Measurements from ENCODE around the gene ZNF330. TPM values are rescaled to one million over a fixed set of nuclear protein-coding genes. Genes with fewer than 3 reads are reported as not detected.
"Not testable (repeated sequence)": the region's sequence is repeated elsewhere in the genome, so short reads cannot be mapped to it uniquely, and the experiment has no call there.

ZNF330 gene
- total and polyA plus RNA-seq, 2 of the 4 experiments (the other 2 are of a cell fraction) = 27.2 to 34.1 TPM

DNA sequence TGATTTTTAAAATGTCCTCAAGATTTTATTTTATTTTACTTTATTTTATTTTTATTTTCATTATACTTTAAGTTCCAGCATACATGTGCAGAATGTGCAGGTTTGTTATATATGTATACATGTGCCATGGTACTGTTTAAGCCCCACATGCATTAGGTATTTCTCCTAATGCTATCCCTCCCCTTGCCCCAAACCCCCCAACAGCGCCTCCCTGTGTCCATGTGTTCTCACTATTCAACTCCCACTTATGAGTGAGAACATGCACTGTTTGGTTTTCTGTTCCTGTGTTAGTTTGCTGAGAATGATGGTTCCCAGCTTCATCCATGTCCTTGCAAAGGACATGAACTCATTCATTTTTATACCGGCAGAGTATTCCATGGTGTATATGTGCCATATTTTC lies 37.2 kb upstream of the ZNF330 start:
- H3K14ac ChIP-seq (replicated peaks; ENCODE audit: low read depth, low read length); H3K4me2 ChIP-seq (ENCODE audit: low read depth, low read length); H2AK5ac ChIP-seq (ENCODE audit: low read depth, low read length); H3K79me1 ChIP-seq (ENCODE audit: low read depth in 1 of 2, low read length in 2 of 2); H2BK15ac ChIP-seq (ENCODE audit: low read depth, low read length); H3K4me1 ChIP-seq (ENCODE audit: control insufficient read depth, insufficient read depth, low read length); H2BK20ac ChIP-seq (ENCODE audit: low read depth, low read length); H3K4ac ChIP-seq (ENCODE audit: low read depth, low read length); ATAC-seq (ENCODE audit: low read depth); H2AFZ ChIP-seq (replicated peaks; ENCODE audit: low read length, poor library complexity); H3K56ac ChIP-seq (ENCODE audit: extremely low read depth, insufficient read depth, low read length); H4K8ac ChIP-seq (ENCODE audit: low read depth in 2 of 2, low read length in 2 of 2); H3K9me1 ChIP-seq (ENCODE audit: insufficient read depth, low read length); H4K20me1 ChIP-seq (ENCODE audit: insufficient read depth, low read length); H3K23ac ChIP-seq (ENCODE audit: low read depth, low read length); DNase-seq; H3K36me3 ChIP-seq (ENCODE audit: control insufficient read depth, insufficient read depth, low read length); CTCF ChIA-PET; H2BK120ac ChIP-seq (ENCODE audit: low read depth, low read length); H4K91ac ChIP-seq (ENCODE audit: insufficient read depth, low read depth, low read length); BruUV-seq (replicated peaks); H3K9me3 ChIP-seq (ENCODE audit: control insufficient read depth, insufficient read depth, low read length); in situ Hi-C loops (cut with MboI; ENCODE audit: low sequenced_read_pairs); dilution Hi-C loops (cut with HindIII; ENCODE audit: low sequenced_read_pairs, unreplicated experiment); H3K4me3 ChIP-seq (ENCODE audit: insufficient read depth, low read depth, low read length); H3K27me3 ChIP-seq (ENCODE audit: control insufficient read depth, insufficient read depth, low read length); H2AK9ac ChIP-seq (replicated peaks; ENCODE audit: low read depth, low read length, poor library complexity); POLR2A ChIA-PET (ENCODE audit: unreplicated experiment); H3K27ac ChIP-seq (ENCODE audit: insufficient read depth, low read length); H3K18ac ChIP-seq (ENCODE audit: low read depth, low read length); H4K5ac ChIP-seq (ENCODE audit: low read depth, low read length); H2BK5ac ChIP-seq (ENCODE audit: low read depth, low read length, poor library complexity, severe bottlenecking); intact Hi-C loops (cut with micrococcal nuclease); H3K9ac ChIP-seq (ENCODE audit: low read depth, low read length): not testable (repeated sequence)
- no CpG with 5 or more reads among the region's 2 CpGs for WGBS, 2 experiments (ENCODE audit: extremely low coverage in 2 of 2, insufficient read length in 1 of 2)

All from IMR-90 (cell line).